ENCODE measurements around the gene ISG20L2. TPM values are rescaled to one million over a fixed set of nuclear protein-coding genes. Genes with fewer than 3 reads are reported as not detected.

ISG20L2 gene
- total and polyA plus RNA-seq, 2 donors (not counting 3 experiments of a cell fraction or from before 2014, with no cell fraction given), result 33.2 to 35.3 TPM

GRCh38 chr1:156676820-156677615 lies 51.5 kb downstream of the ISG20L2 start, which contains the start of gene NES:
NES (minus strand) TSS chr1:156677407; CDS start chr1:156677264, 143 bp downstream.
- H3K4me3 ChIP-seq (replicated peaks in 1 of 3; ENCODE audit: insufficient read depth in 1 of 3, low read depth in 1 of 3, low read length in 3 of 3), result peak within 1 kb of the TSS; percentile 50 to 84 (median 81)
- peaks cover 39% of the 10 kb centered on the region for H3K79me2 ChIP-seq (ENCODE audit: control insufficient read depth, insufficient read depth, low read length)
- peak within 1 kb of the TSS; percentile 75 for H3K9ac ChIP-seq (replicated peaks; ENCODE audit: extremely low read depth, insufficient read depth, low read length)

More at GRCh38 chr1:156676820-156677615, 51.5 kb downstream of the ISG20L2 start, which contains the start of gene NES:
- dilution Hi-C loops (cut with MboI; ENCODE audit: extremely low pct_ligation_motif_present, low sequenced_read_pairs) (no loop called here), intact Hi-C loops (cut with micrococcal nuclease) (no loop called here)
- DNase-seq (ENCODE audit: low read depth, low spot score), result peak; percentile 52
- Histone ChIP-seq H3K4me2 (ENCODE audit: insufficient read depth, low read length) (peak within 1 kb of the TSS; percentile 78), H3K27me3 (ENCODE audit: control insufficient read depth in 2 of 2, insufficient read depth in 2 of 2, low read length in 2 of 2) (peaks cover 2 to 5% of the 10 kb centered on the region in 2 experiments), H3K27ac (ENCODE audit: insufficient read depth, low read depth, low read length) (peak within 1 kb of the TSS; percentile 54), H3K9me1 (replicated peaks; ENCODE audit: control insufficient read depth, extremely low read depth, insufficient read depth, low read length) (no peaks in the 10 kb centered on the region), H4K20me1 (replicated peaks; ENCODE audit: control insufficient read depth, extremely low read depth, insufficient read depth, low read length) (no peaks in the 10 kb centered on the region), H2AFZ (ENCODE audit: low read depth, low read length) (peak within 1 kb of the TSS; percentile 72), H3K4me1 (ENCODE audit: control insufficient read depth, extremely low read depth, insufficient read depth, low read length) (peaks cover 36% of the 10 kb centered on the region), H3K9me3 (replicated peaks; ENCODE audit: control insufficient read depth, insufficient read depth, low read length) (no peaks in the 10 kb centered on the region), H3K36me3 (ENCODE audit: control insufficient read depth in 2 of 2, extremely low read depth in 1 of 2, insufficient read depth in 2 of 2, low read length in 2 of 2) (peaks cover 0 to 6% of the 10 kb centered on the region in 2 experiments)
- TF ChIP-seq, protein P1, sequence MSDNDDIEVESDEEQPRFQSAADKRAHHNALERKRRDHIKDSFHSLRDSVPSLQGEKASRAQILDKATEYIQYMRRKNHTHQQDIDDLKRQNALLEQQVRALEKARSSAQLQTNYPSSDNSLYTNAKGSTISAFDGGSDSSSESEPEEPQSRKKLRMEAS (IDR thresholded peaks at IDR 0.05; ENCODE audit: insufficient read depth, insufficient read length), result no peak
- peak in 1 of 2 donors; percentile 0 for TF ChIP-seq CTCF (IDR thresholded peaks at IDR 0.05; ENCODE audit: extremely low read depth in 1 of 2, insufficient read depth in 1 of 2, low read depth in 1 of 2, low read length in 2 of 2)
- TF ChIP-seq POLR2AphosphoS5 (IDR thresholded peaks at IDR 0.05; ENCODE audit: insufficient read depth, low read depth, low read length), result peak; percentile 63
- TF ChIP-seq POLR2A (IDR thresholded peaks at IDR 0.05; ENCODE audit: low read depth, low read length), result peak; percentile 75
- BruUV-seq (replicated peaks), result TSS peak; percentile 48
- FAIRE-seq, result peak; percentile 77
- ChIA-PET CTCF (interaction anchor here (1.0 to 10.9 kb wide), 15 partner anchors 11 to 291 kb away, joined by 3 to 221 read pairs (median 6); partner anchors contain the start of genes HAPLN2, ISG20L2 and METTL25B), POLR2A (interaction anchor here (0.5 to 3.0 kb wide), 5 partner anchors 9 to 179 kb away, joined by 3 to 32 read pairs (median 7); no protein-coding TSS in a partner anchor)

Measured in endothelial cell of umbilical vein (primary cell).